Measurements from ENCODE around the gene FRMD4A. TPM values are rescaled to one million over a fixed set of nuclear protein-coding genes. Genes with fewer than 3 reads are reported as not detected.

The FRMD4A gene
- total and polyA plus RNA-seq, 11 donors = 12.2 to 58.1 (median 28.1) TPM

DNA sequence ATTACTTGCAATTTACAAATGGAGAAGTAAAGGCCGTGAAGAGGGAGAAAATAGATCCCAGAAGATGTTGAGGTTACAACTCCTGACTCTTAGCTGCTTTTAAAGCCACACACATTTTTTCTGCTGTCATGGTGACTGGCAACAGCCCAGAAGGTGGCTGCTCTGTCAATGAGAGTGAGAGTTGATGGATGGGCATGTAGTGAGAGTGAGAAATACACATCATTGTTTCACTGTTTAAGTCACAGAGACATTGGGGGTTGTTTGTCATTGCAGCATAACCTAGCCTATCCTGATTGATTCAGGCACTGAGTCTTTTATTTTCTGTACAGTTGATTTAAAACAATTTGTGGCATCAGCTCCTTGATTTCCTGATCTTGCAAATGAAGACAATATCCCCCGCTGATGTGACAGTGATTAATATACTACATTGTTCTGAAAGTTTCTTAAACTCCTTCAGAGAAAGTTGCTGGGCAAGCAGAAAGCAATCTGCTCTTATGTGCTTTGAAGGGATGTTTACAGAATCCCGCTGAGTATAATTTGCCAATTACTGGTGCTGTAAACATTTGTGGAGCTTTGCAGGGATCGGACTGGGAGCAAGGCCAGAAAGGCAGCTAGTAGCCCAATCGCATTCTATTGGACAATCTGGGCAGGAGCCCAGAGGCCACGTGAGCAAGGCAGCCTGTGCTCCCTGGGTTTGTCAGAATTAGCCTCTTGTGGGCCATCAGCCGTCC, 514.4 kb downstream of the FRMD4A start:
- WGBS, 4 donors = 27 to 39% (median 31%) methylated on average over 7 of the region's 7 CpGs
- intact Hi-C loops (cut with DNase I) = loop anchor here in 1 of 10 donors (10.0 kb wide), 1 partner anchor 178 kb away; no protein-coding TSS in a partner anchor
- Histone ChIP-seq H3K9me3 (peaks cover 0 to 10% (median 0%) of the 10 kb centered on the region in 12 donors), H3K27ac (peak overlapping the region in 9 of 12 donors; percentile 0 to 58 (median 38)), H3K27me3 (no peaks in the 10 kb centered on the region), H3K36me3 (no peaks in the 10 kb centered on the region), H3K4me1 (peaks cover 5 to 35% (median 22%) of the 10 kb centered on the region in 12 donors), H3K4me3 (no peak overlapping the region)
- TF ChIP-seq, protein P1, sequence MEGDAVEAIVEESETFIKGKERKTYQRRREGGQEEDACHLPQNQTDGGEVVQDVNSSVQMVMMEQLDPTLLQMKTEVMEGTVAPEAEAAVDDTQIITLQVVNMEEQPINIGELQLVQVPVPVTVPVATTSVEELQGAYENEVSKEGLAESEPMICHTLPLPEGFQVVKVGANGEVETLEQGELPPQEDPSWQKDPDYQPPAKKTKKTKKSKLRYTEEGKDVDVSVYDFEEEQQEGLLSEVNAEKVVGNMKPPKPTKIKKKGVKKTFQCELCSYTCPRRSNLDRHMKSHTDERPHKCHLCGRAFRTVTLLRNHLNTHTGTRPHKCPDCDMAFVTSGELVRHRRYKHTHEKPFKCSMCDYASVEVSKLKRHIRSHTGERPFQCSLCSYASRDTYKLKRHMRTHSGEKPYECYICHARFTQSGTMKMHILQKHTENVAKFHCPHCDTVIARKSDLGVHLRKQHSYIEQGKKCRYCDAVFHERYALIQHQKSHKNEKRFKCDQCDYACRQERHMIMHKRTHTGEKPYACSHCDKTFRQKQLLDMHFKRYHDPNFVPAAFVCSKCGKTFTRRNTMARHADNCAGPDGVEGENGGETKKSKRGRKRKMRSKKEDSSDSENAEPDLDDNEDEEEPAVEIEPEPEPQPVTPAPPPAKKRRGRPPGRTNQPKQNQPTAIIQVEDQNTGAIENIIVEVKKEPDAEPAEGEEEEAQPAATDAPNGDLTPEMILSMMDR (IDR thresholded peaks at IDR 0.05) = no peak
- TF ChIP-seq POLR2A (IDR thresholded peaks at IDR 0.05) = no peak
- peak; percentile 85 to 91 (median 87) for ATAC-seq
- peak; percentile 74 to 89 (median 78) for DNase-seq

DNA sequence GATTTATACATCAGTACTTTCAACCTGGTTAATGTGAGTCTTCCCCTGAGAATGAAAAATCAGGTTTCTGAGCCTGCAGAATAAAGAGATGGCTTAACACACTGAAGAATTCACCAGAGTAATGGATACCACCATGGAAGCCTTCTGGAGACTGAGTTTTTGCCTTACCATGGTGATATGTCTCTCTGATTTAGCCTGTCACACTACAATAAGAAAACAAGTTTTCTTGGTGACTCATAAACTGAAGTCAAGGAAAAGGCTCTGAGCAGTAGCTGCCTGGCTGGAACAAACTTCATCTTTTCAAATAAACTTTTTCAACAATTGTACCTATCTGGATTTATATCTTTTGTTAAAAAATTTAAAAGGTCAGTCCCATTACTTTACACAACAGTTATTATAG, 515.0 kb downstream of the FRMD4A start:
- intact Hi-C loops (cut with DNase I) = loop anchor here in 1 of 10 donors (10.0 kb wide), 1 partner anchor 179 kb away; no protein-coding TSS in a partner anchor
- Histone ChIP-seq H3K9me3 (peaks cover 0 to 10% (median 0%) of the 10 kb centered on the region in 12 donors), H3K4me1 (peaks cover 5 to 31% (median 20%) of the 10 kb centered on the region in 12 donors), H3K27ac (peak overlapping the region in 2 of 12 donors; percentile 0 to 22), H3K27me3 (no peaks in the 10 kb centered on the region), H3K4me3 (no peak overlapping the region), H3K36me3 (no peaks in the 10 kb centered on the region)
- no peak for DNase-seq
- no peak for ATAC-seq
- no peak for TF ChIP-seq POLR2A (IDR thresholded peaks at IDR 0.05)
- TF ChIP-seq, protein P1 (IDR thresholded peaks at IDR 0.05) = no peak

DNA sequence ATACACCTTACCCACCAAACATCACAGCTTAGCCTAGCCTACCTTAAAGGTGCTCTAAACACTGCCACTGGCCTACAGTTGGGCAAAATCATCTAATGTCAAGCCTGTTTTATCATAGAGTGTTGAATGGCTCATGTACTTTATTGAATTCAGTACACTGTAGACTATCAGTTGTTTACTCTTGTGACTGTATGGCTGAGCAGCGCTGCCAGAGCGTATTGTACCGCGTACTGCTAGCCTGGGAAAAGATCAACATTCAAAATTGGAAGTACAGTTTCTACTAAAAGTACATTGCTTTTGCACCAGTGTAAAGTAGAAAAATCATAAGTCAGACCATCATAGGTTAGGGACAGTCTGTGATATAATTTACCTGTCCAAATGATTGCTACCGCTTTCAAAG, 517.2 kb downstream of the FRMD4A start:
- TF ChIP-seq POLR2A (IDR thresholded peaks at IDR 0.05) = no peak
- no peak overlapping the region for H3K4me3 ChIP-seq
- no peak overlapping the region for H3K27ac ChIP-seq
- peaks cover 0 to 10% (median 0%) of the 10 kb centered on the region in 12 donors for H3K9me3 ChIP-seq
- intact Hi-C loops (cut with DNase I) = loop anchor here in 1 of 10 donors (10.0 kb wide), 1 partner anchor 181 kb away; no protein-coding TSS in a partner anchor
- H3K4me1 ChIP-seq = peaks cover 5 to 34% (median 14%) of the 10 kb centered on the region in 12 donors
- no peaks in the 10 kb centered on the region for H3K27me3 ChIP-seq
- ATAC-seq (no peak), DNase-seq (no peak)
- H3K36me3 ChIP-seq = peaks cover 0 to 7% (median 0%) of the 10 kb centered on the region in 9 donors
- 90 to 98% (median 96%) methylated on average over 5 of the region's 5 CpGs for WGBS, 4 donors

DNA sequence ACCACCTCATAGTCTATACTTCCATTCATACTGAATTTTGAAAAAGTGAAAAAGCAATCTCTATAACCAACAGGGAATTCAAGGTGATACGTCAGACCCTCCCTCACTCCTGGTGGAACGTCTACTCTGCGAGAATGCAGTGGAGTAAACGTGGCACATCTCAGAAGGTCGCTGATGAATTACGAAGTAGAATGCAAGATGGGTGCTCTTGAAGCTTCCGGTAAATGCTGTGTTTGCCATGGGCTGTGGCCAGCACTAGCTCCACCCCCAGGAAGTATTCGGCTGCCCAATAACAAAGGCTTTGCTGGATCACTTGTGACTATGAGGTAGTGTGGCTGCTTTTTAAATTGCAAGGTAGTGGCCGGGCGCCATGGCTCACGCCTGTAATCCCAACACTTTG, 517.9 kb downstream of the FRMD4A start:
- DNase-seq (no peak), ATAC-seq (no peak)
- whole genome bisulfite sequencing, 4 donors = 94 to 97% (median 95%) methylated on average over 11 of the region's 11 CpGs
- intact Hi-C loops (cut with DNase I) = loop anchor here in 1 of 10 donors (10.0 kb wide), 1 partner anchor 182 kb away; no protein-coding TSS in a partner anchor
- Histone ChIP-seq H3K4me3 (no peak overlapping the region), H3K27ac (no peak overlapping the region), H3K9me3 (peaks cover 0 to 10% (median 0%) of the 10 kb centered on the region in 12 donors), H3K4me1 (peaks cover 5 to 34% (median 14%) of the 10 kb centered on the region in 12 donors), H3K27me3 (no peaks in the 10 kb centered on the region), H3K36me3 (peaks cover 0 to 7% (median 0%) of the 10 kb centered on the region in 9 donors)
- TF ChIP-seq, protein P1 (IDR thresholded peaks at IDR 0.05) = no peak
- TF ChIP-seq POLR2A (IDR thresholded peaks at IDR 0.05) = no peak

All from heart left ventricle (tissue), 16 donors.